HCT116 (cell line): ENCODE data around the gene RASGRF1.

Experiments
- JUND ChIP-seq: IDR thresholded peaks from 2 replicates; pipeline ENCODE4 v1.6.1; 2012
- POLR2A ChIP-seq: IDR thresholded peaks from 2 replicates; pipeline ENCODE4 v1.7.0; 2011; ENCODE audit warnings: borderline replicate concordance; ENCODE audit not compliant: insufficient read depth, insufficient read length; ENCODE audit errors: extremely low read depth
- SIN3A ChIP-seq: IDR thresholded peaks from 2 replicates; pipeline ENCODE4 v1.6.1; 2012; ENCODE audit warnings: low read depth
- TF ChIP-seq, protein P1 (sequence below), 3 experiments: fragments of 200-600 bp in 1 of 3; sonication (generic) in 1 of 3; IDR thresholded peaks in 2 of 3; conservative IDR thresholded peaks in 1 of 3; 2 replicates each; pipeline ENCODE4 v1.5.1; 2012 to 2017; ENCODE audit warnings: low read depth in 2 of 3, low read length in 2 of 3, antibody characterized with exemption in 1 of 3, borderline replicate concordance in 1 of 3, control low read depth in 1 of 3, mild to moderate bottlenecking in 1 of 3, mixed read lengths in 1 of 3, mixed run types in 1 of 3, moderate library complexity in 1 of 3; ENCODE audit not compliant: insufficient read depth in 1 of 3
- TF ChIP-seq, protein P2 (sequence below): IDR thresholded peaks from 2 replicates; pipeline ENCODE4 v1.6.1; 2012; ENCODE audit warnings: low read depth
- TF ChIP-seq, protein P3 (sequence below): IDR thresholded peaks from 2 replicates; pipeline ENCODE4 v1.6.1; 2012

DNA sequence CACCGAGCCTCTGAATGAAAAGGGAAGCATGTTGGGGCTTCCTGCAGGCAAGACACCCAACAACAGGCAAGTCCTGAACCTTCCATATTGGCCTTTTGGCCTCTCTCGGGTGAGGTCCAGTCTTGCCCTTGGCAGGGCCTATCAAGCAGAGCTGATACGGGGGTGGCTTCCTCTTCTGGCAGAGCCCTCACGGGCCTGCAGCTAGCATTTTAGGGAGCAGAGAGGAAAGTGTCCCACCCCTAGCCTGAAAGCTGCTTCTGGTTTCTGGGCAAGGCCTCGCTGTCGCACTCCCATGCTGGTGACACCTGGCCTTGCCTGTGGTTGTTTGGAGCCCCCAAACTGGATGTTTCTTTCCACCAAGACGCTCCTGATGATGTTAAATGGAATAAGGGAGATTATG, 113.9 kb downstream of the RASGRF1 start:
- TF ChIP-seq, protein P1, sequence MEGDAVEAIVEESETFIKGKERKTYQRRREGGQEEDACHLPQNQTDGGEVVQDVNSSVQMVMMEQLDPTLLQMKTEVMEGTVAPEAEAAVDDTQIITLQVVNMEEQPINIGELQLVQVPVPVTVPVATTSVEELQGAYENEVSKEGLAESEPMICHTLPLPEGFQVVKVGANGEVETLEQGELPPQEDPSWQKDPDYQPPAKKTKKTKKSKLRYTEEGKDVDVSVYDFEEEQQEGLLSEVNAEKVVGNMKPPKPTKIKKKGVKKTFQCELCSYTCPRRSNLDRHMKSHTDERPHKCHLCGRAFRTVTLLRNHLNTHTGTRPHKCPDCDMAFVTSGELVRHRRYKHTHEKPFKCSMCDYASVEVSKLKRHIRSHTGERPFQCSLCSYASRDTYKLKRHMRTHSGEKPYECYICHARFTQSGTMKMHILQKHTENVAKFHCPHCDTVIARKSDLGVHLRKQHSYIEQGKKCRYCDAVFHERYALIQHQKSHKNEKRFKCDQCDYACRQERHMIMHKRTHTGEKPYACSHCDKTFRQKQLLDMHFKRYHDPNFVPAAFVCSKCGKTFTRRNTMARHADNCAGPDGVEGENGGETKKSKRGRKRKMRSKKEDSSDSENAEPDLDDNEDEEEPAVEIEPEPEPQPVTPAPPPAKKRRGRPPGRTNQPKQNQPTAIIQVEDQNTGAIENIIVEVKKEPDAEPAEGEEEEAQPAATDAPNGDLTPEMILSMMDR (IDR thresholded peaks at IDR 0.05 in 2 of 3, conservative IDR thresholded peaks at IDR 0.05 in 1 of 3; ENCODE audit: borderline replicate concordance in 1 of 3, insufficient read depth in 1 of 3, low read depth in 2 of 3, low read length in 2 of 3), result no peak
- TF ChIP-seq POLR2A, result no peak
- TF ChIP-seq, protein P2, sequence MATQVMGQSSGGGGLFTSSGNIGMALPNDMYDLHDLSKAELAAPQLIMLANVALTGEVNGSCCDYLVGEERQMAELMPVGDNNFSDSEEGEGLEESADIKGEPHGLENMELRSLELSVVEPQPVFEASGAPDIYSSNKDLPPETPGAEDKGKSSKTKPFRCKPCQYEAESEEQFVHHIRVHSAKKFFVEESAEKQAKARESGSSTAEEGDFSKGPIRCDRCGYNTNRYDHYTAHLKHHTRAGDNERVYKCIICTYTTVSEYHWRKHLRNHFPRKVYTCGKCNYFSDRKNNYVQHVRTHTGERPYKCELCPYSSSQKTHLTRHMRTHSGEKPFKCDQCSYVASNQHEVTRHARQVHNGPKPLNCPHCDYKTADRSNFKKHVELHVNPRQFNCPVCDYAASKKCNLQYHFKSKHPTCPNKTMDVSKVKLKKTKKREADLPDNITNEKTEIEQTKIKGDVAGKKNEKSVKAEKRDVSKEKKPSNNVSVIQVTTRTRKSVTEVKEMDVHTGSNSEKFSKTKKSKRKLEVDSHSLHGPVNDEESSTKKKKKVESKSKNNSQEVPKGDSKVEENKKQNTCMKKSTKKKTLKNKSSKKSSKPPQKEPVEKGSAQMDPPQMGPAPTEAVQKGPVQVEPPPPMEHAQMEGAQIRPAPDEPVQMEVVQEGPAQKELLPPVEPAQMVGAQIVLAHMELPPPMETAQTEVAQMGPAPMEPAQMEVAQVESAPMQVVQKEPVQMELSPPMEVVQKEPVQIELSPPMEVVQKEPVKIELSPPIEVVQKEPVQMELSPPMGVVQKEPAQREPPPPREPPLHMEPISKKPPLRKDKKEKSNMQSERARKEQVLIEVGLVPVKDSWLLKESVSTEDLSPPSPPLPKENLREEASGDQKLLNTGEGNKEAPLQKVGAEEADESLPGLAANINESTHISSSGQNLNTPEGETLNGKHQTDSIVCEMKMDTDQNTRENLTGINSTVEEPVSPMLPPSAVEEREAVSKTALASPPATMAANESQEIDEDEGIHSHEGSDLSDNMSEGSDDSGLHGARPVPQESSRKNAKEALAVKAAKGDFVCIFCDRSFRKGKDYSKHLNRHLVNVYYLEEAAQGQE, result no peak
- no peak for TF ChIP-seq JUND
- no peak for TF ChIP-seq SIN3A
- TF ChIP-seq, protein P3, sequence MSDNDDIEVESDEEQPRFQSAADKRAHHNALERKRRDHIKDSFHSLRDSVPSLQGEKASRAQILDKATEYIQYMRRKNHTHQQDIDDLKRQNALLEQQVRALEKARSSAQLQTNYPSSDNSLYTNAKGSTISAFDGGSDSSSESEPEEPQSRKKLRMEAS, result no peak
